Stimulated activated naive CD8-positive, alpha-beta T cell treated with anti-CD3 and anti-CD28 coated beads, Interleukin-15, Interleukin-2, amounts not matched to agents 100 ng/mL and 50 ng/mL, for 24 hours (primary cell): Measurements from ENCODE around the gene ZNF385D.

ENCODE experiments used
- H3K27ac Mint-ChIP-seq: one replicate; pipeline ENCODE4 v1.8.0; 2021; ENCODE audit warnings: mild to moderate bottlenecking, mixed read lengths
- H3K27me3 Mint-ChIP-seq: one replicate; pipeline ENCODE4 v1.8.0; 2021; ENCODE audit warnings: mixed read lengths
- H3K36me3 Mint-ChIP-seq: one replicate; pipeline ENCODE4 v1.8.0; 2021; ENCODE audit warnings: low read depth, mixed read lengths
- H3K4me1 Mint-ChIP-seq: one replicate; pipeline ENCODE4 v1.8.0; 2021; ENCODE audit warnings: low read depth, mixed read lengths
- H3K4me3 Mint-ChIP-seq: one replicate; pipeline ENCODE4 v1.8.0; 2021; ENCODE audit warnings: mild to moderate bottlenecking, mixed read lengths
- H3K9me3 Mint-ChIP-seq: one replicate; pipeline ENCODE4 v1.8.0; 2021; ENCODE audit warnings: mixed read lengths

ZNF385D gene

GRCh38 chr3:21543380-21544075 is 207.5 kb downstream of the ZNF385D start:
- Mint-ChIP-seq H3K4me3 (no peak overlapping the region), H3K9me3 (peaks cover 11% of the 10 kb centered on the region)

GRCh38 chr3:21542656-21543379 is 208.2 kb downstream of the ZNF385D start:
- Mint-ChIP-seq H3K36me3 (no peaks in the 10 kb centered on the region), H3K4me3 (no peak overlapping the region), H3K9me3 (peaks cover 6% of the 10 kb centered on the region), H3K27me3 (no peaks in the 10 kb centered on the region), H3K4me1 (no peaks in the 10 kb centered on the region), H3K27ac (no peak overlapping the region)

More at GRCh38 chr3:21543380-21544075, 207.5 kb downstream of the ZNF385D start:
- no peaks in the 10 kb centered on the region for H3K4me1 Mint-ChIP-seq
- no peaks in the 10 kb centered on the region for H3K27me3 Mint-ChIP-seq
- H3K27ac Mint-ChIP-seq: no peak overlapping the region
- H3K36me3 Mint-ChIP-seq: no peaks in the 10 kb centered on the region

GRCh38 chr3:21540265-21540664 is 210.7 kb downstream of the ZNF385D start:
- no peaks in the 10 kb centered on the region for H3K4me1 Mint-ChIP-seq
- no peaks in the 10 kb centered on the region for H3K36me3 Mint-ChIP-seq
- H3K27ac Mint-ChIP-seq: no peak overlapping the region

GRCh38 chr3:21534462-21534861 is 216.5 kb downstream of the ZNF385D start:
- Mint-ChIP-seq H3K9me3 (peaks cover 12% of the 10 kb centered on the region), H3K27ac (no peak overlapping the region), H3K36me3 (no peaks in the 10 kb centered on the region), H3K4me3 (no peak overlapping the region), H3K4me1 (no peaks in the 10 kb centered on the region), H3K27me3 (no peaks in the 10 kb centered on the region)

More at GRCh38 chr3:21540265-21540664, 210.7 kb downstream of the ZNF385D start:
- Mint-ChIP-seq H3K4me3 (no peak overlapping the region), H3K27me3 (no peaks in the 10 kb centered on the region), H3K9me3 (peaks cover 10% of the 10 kb centered on the region)

GRCh38 chr3:21533002-21533401 is 218.0 kb downstream of the ZNF385D start:
- Mint-ChIP-seq H3K9me3 (peaks cover 12% of the 10 kb centered on the region), H3K27me3 (no peaks in the 10 kb centered on the region), H3K27ac (no peak overlapping the region), H3K4me3 (no peak overlapping the region), H3K4me1 (no peaks in the 10 kb centered on the region), H3K36me3 (no peaks in the 10 kb centered on the region)

- Mint-ChIP-seq H3K9me3 (peaks cover 12% of the 10 kb centered on the region), H3K27me3 (no peaks in the 10 kb centered on the region), H3K4me1 (no peaks in the 10 kb centered on the region), H3K4me3 (no peak overlapping the region), H3K36me3 (no peaks in the 10 kb centered on the region), H3K27ac (no peak overlapping the region)
These were observed 219.1 kb downstream of the ZNF385D start for GRCh38 chr3:21531909-21532308.

GRCh38 chr3:21528291-21528995 is 222.6 kb downstream of the ZNF385D start:
- Mint-ChIP-seq H3K36me3 (no peaks in the 10 kb centered on the region), H3K27me3 (no peaks in the 10 kb centered on the region), H3K4me3 (no peak overlapping the region), H3K9me3 (peaks cover 8% of the 10 kb centered on the region), H3K4me1 (no peaks in the 10 kb centered on the region), H3K27ac (no peak overlapping the region)

GRCh38 chr3:21526461-21526860 is 224.5 kb downstream of the ZNF385D start:
- Mint-ChIP-seq H3K9me3 (peaks cover 1% of the 10 kb centered on the region), H3K36me3 (no peaks in the 10 kb centered on the region), H3K27me3 (no peaks in the 10 kb centered on the region), H3K4me3 (no peak overlapping the region), H3K4me1 (no peaks in the 10 kb centered on the region), H3K27ac (no peak overlapping the region)

- Mint-ChIP-seq H3K36me3 (no peaks in the 10 kb centered on the region), H3K4me3 (no peak overlapping the region), H3K9me3 (no peaks in the 10 kb centered on the region), H3K27me3 (no peaks in the 10 kb centered on the region), H3K4me1 (no peaks in the 10 kb centered on the region), H3K27ac (no peak overlapping the region)
These were observed 226.9 kb downstream of the ZNF385D start for GRCh38 chr3:21524133-21524532.

GRCh38 chr3:21520106-21520963 is 230.7 kb downstream of the ZNF385D start:
- no peaks in the 10 kb centered on the region for H3K36me3 Mint-ChIP-seq
- H3K9me3 Mint-ChIP-seq: peaks cover 3% of the 10 kb centered on the region
- no peaks in the 10 kb centered on the region for H3K27me3 Mint-ChIP-seq
- H3K4me3 Mint-ChIP-seq: no peak overlapping the region
- no peaks in the 10 kb centered on the region for H3K4me1 Mint-ChIP-seq
- no peak overlapping the region for H3K27ac Mint-ChIP-seq

GRCh38 chr3:21517184-21517583 is 233.8 kb downstream of the ZNF385D start:
- no peaks in the 10 kb centered on the region for H3K4me1 Mint-ChIP-seq
- H3K9me3 Mint-ChIP-seq: peaks cover 3% of the 10 kb centered on the region

GRCh38 chr3:21515417-21515816 is 235.6 kb downstream of the ZNF385D start:
- Mint-ChIP-seq H3K4me3 (no peak overlapping the region), H3K4me1 (no peaks in the 10 kb centered on the region), H3K27me3 (no peaks in the 10 kb centered on the region), H3K9me3 (peaks cover 10% of the 10 kb centered on the region), H3K36me3 (no peaks in the 10 kb centered on the region), H3K27ac (no peak overlapping the region)

More at GRCh38 chr3:21517184-21517583, 233.8 kb downstream of the ZNF385D start:
- Mint-ChIP-seq H3K27me3 (no peaks in the 10 kb centered on the region), H3K36me3 (no peaks in the 10 kb centered on the region), H3K27ac (no peak overlapping the region), H3K4me3 (no peak overlapping the region)

- Mint-ChIP-seq H3K4me3 (no peak overlapping the region), H3K27ac (no peak overlapping the region), H3K36me3 (no peaks in the 10 kb centered on the region), H3K4me1 (no peaks in the 10 kb centered on the region), H3K9me3 (peaks cover 14% of the 10 kb centered on the region), H3K27me3 (no peaks in the 10 kb centered on the region)
These were observed 241.1 kb downstream of the ZNF385D start for GRCh38 chr3:21509731-21510470.

- no peaks in the 10 kb centered on the region for H3K27me3 Mint-ChIP-seq
- H3K4me1 Mint-ChIP-seq: no peaks in the 10 kb centered on the region
- H3K27ac Mint-ChIP-seq: no peak overlapping the region
- no peaks in the 10 kb centered on the region for H3K36me3 Mint-ChIP-seq
- peaks cover 14% of the 10 kb centered on the region for H3K9me3 Mint-ChIP-seq
- no peak overlapping the region for H3K4me3 Mint-ChIP-seq
These were observed 242.8 kb downstream of the ZNF385D start for GRCh38 chr3:21508246-21508645.
